ENCODE measurements around the gene H2AZ1. TPM values are rescaled to one million over a fixed set of nuclear protein-coding genes. Genes with fewer than 3 reads are reported as not detected.

H2AZ1 gene
- total and polyA plus RNA-seq, 9 donors: 99.7 to 257 (median 144) TPM

- peaks cover 3% of the 10 kb centered on the region for H3K4me1 ChIP-seq (ENCODE audit: insufficient read depth)
Measured at GRCh38 chr4:99947608-99948007, 2.5 kb downstream of the H2AZ1 start.

GRCh38 chr4:99947190-99947578, 2.9 kb downstream of the H2AZ1 start:
- TF ChIP-seq CTCF (IDR thresholded peaks at IDR 0.05): no peak
- TF ChIP-seq POLR2A (IDR thresholded peaks at IDR 0.05): no peak
- TF ChIP-seq EP300 (IDR thresholded peaks at IDR 0.05): no peak
- Histone ChIP-seq H3K36me3 (no peaks in the 10 kb centered on the region), H3K27me3 (no peaks in the 10 kb centered on the region), H3K9me3 (no peaks in the 10 kb centered on the region), H3K27ac (peak overlapping the region; percentile 89 to 91), H3K4me1 (ENCODE audit: insufficient read depth) (peaks cover 3% of the 10 kb centered on the region), H3K4me3 (peak overlapping the region; percentile 95)
- intact Hi-C loops (cut with DNase I): loop anchor here (2.0 to 10.0 kb wide), 3 partner anchors 54 to 385 kb away; partner anchors contain the start of gene TRMT10A (in 1 of the 4)
- WGBS, 3 donors: 3 to 10% (median 6%) methylated on average over 8 of the region's 8 CpGs
- no peak for DNase-seq

More at GRCh38 chr4:99947608-99948007, 2.5 kb downstream of the H2AZ1 start:
- TF ChIP-seq CTCF (IDR thresholded peaks at IDR 0.05) (no peak), POLR2A (IDR thresholded peaks at IDR 0.05) (no peak), EP300 (IDR thresholded peaks at IDR 0.05) (no peak)
- Histone ChIP-seq H3K4me3 (no peak overlapping the region), H3K27ac (peak overlapping the region in 1 of 2 donors; percentile 91), H3K36me3 (no peaks in the 10 kb centered on the region), H3K27me3 (no peaks in the 10 kb centered on the region), H3K9me3 (no peaks in the 10 kb centered on the region)
- 64 to 77% (median 66%) methylated on average over 4 of the region's 4 CpGs for WGBS, 3 donors
- intact Hi-C loops (cut with DNase I): loop anchor here (2.0 to 10.0 kb wide), 3 partner anchors 55 to 385 kb away; partner anchors contain the start of gene TRMT10A (in 1 of the 4)
- no peak for DNase-seq

GRCh38 chr4:99946356-99947189, 3.5 kb downstream of the H2AZ1 start, which contains the start of gene DNAJB14:
TSS of gene DNAJB14 (minus strand) at chr4:99946618. CDS start at chr4:99946571, 47 bp downstream.
- Histone ChIP-seq H3K9me3 (no peaks in the 10 kb centered on the region), H3K4me3 (peak within 1 kb of the TSS; percentile 95), H3K27me3 (no peaks in the 10 kb centered on the region), H3K4me1 (ENCODE audit: insufficient read depth) (peaks cover 3% of the 10 kb centered on the region), H3K27ac (peak within 1 kb of the TSS; percentile 89 to 91), H3K36me3 (no peaks in the 10 kb centered on the region)
- WGBS, 3 donors: 1 to 2% (median 1%) methylated on average over 69 to 87 of the region's 87 CpGs
- TF ChIP-seq CTCF (IDR thresholded peaks at IDR 0.05): peak in 1 of 3 donors; percentile 34
- TF ChIP-seq EP300 (IDR thresholded peaks at IDR 0.05): no peak
- peak; percentile 14 for TF ChIP-seq POLR2A (IDR thresholded peaks at IDR 0.05)
- intact Hi-C loops (cut with DNase I): loop anchor here (2.0 to 10.0 kb wide), 3 partner anchors 54 to 384 kb away; partner anchors contain the start of gene TRMT10A (in 1 of the 4)
- peak; percentile 61 to 83 (median 74) for DNase-seq

- peaks cover 3% of the 10 kb centered on the region for H3K4me1 ChIP-seq (ENCODE audit: insufficient read depth)
Measured at GRCh38 chr4:99945718-99946355, 4.2 kb downstream of the H2AZ1 start.

More at GRCh38 chr4:99945718-99946355, 4.2 kb downstream of the H2AZ1 start:
- H3K9me3 ChIP-seq: no peaks in the 10 kb centered on the region
- peak overlapping the region; percentile 95 for H3K4me3 ChIP-seq
- DNase-seq: no peak
- no peaks in the 10 kb centered on the region for H3K36me3 ChIP-seq
- no peaks in the 10 kb centered on the region for H3K27me3 ChIP-seq
- H3K27ac ChIP-seq: peak overlapping the region; percentile 89 to 91
- WGBS, 3 donors: 1 to 2% (median 1%) methylated on average over 25 of the region's 25 CpGs
- intact Hi-C loops (cut with DNase I): loop anchor here (2.0 to 10.0 kb wide), 3 partner anchors 53 to 384 kb away; partner anchors contain the start of gene TRMT10A (in 1 of the 4)
- TF ChIP-seq EP300 (IDR thresholded peaks at IDR 0.05) (no peak), POLR2A (IDR thresholded peaks at IDR 0.05) (no peak), CTCF (IDR thresholded peaks at IDR 0.05) (no peak)
